RWPE2 (cell line): ENCODE data around the gene KIF18A.

Experiments
- ATAC-seq: fragments of 200-7000 bp; cut with Tn5 transposase; 3 replicates; pipeline ENCODE4 v1.9.1; 2021; ENCODE audit warnings: low read depth
- DNase-seq: peaks from one replicate; pipeline ENCODE4 v3.0.0-alpha.2; 2020; ENCODE audit warnings: low spot score
- H3K27ac ChIP-seq: fragments of 450-650 bp; 2 replicates; pipeline ENCODE4 v1.5.1; 2017; ENCODE audit warnings: mild to moderate bottlenecking; ENCODE audit not compliant: poor library complexity, severe bottlenecking
- H3K27me3 ChIP-seq: fragments of 250-450 bp; sonication (Bioruptor Pico); 2 replicates; pipeline ENCODE4 v1.5.1; 2021; ENCODE audit warnings: mild to moderate bottlenecking, moderate library complexity; ENCODE audit not compliant: insufficient read depth, poor library complexity, severe bottlenecking
- H3K36me3 ChIP-seq: fragments of 250-450 bp; sonication (Bioruptor Pico); 2 replicates; pipeline ENCODE4 v1.5.1; 2020; ENCODE audit warnings: low read depth, mild to moderate bottlenecking, moderate library complexity
- H3K4me1 ChIP-seq: fragments of 250-450 bp; sonication (Bioruptor Pico); 2 replicates; pipeline ENCODE4 v1.5.1; 2021; ENCODE audit warnings: mild to moderate bottlenecking, moderate library complexity; ENCODE audit not compliant: insufficient read depth, poor library complexity, severe bottlenecking
- H3K4me3 ChIP-seq: fragments of 250-450 bp; sonication (Bioruptor Pico); 2 replicates; pipeline ENCODE4 v1.5.1; 2021; ENCODE audit warnings: mild to moderate bottlenecking, moderate library complexity; ENCODE audit not compliant: severe bottlenecking
- H3K9me3 ChIP-seq: fragments of 250-450 bp; sonication (Bioruptor Pico); 2 replicates; pipeline ENCODE4 v1.5.1; 2021; ENCODE audit warnings: mild to moderate bottlenecking, moderate library complexity; ENCODE audit not compliant: severe bottlenecking
- TF ChIP-seq, protein P1 (sequence below): fragments of 450-650 bp; IDR thresholded peaks from one replicate; pipeline ENCODE4 v1.5.1; 2017; ENCODE audit warnings: mild to moderate bottlenecking, moderate library complexity; ENCODE audit not compliant: poor library complexity, severe bottlenecking

KIF18A gene

DNA sequence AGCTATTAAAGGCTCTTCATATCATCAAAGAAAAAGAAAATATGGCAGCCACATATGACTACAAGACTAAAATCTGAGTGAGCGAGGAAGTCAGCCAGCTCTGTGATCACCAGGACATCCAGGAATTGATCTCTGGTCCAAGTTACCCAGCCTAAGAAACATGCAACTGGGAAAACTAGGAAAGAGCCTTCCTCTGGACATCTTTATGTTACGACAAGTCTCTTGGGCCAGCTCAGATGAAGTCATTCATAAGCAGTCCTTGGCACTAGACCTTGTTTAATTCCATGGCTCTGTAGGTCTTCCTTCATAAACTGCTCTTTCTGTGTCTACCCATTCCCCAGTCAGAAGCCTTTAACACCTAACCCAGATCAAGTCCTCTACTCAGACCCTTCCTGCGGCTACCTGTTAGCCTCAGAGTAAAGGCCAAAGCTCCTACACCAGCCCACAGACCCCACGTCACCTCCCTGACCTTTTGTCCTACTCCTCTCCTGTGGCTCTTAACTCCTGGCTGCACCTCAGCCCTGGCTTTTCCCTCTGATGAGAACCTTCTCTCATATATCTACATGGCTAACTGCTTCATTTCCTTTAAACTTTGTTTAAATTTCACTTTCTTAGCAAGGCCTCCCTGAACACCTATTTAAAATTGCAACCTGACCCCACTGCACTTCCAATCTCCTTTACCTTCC lies 134.0 kb downstream of the KIF18A start:
- ATAC-seq = no peak
- Histone ChIP-seq H3K4me3 (no peak overlapping the region), H3K27me3 (no peaks in the 10 kb centered on the region), H3K4me1 (no peaks in the 10 kb centered on the region), H3K27ac (no peak overlapping the region), H3K9me3 (no peaks in the 10 kb centered on the region), H3K36me3 (no peaks in the 10 kb centered on the region)
- TF ChIP-seq, protein P1, sequence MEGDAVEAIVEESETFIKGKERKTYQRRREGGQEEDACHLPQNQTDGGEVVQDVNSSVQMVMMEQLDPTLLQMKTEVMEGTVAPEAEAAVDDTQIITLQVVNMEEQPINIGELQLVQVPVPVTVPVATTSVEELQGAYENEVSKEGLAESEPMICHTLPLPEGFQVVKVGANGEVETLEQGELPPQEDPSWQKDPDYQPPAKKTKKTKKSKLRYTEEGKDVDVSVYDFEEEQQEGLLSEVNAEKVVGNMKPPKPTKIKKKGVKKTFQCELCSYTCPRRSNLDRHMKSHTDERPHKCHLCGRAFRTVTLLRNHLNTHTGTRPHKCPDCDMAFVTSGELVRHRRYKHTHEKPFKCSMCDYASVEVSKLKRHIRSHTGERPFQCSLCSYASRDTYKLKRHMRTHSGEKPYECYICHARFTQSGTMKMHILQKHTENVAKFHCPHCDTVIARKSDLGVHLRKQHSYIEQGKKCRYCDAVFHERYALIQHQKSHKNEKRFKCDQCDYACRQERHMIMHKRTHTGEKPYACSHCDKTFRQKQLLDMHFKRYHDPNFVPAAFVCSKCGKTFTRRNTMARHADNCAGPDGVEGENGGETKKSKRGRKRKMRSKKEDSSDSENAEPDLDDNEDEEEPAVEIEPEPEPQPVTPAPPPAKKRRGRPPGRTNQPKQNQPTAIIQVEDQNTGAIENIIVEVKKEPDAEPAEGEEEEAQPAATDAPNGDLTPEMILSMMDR = no peak
- no peak for DNase-seq

GRCh38 chr11:27972522-27973170 lies 135.3 kb downstream of the KIF18A start:
- no peaks in the 10 kb centered on the region for H3K36me3 ChIP-seq
- TF ChIP-seq, protein P1 = no peak
- no peaks in the 10 kb centered on the region for H3K4me1 ChIP-seq
- H3K9me3 ChIP-seq = no peaks in the 10 kb centered on the region
- H3K27me3 ChIP-seq = no peaks in the 10 kb centered on the region
- DNase-seq = no peak
- no peak overlapping the region for H3K4me3 ChIP-seq
- no peak overlapping the region for H3K27ac ChIP-seq
- peak; percentile 23; the same call in 1 of the 3 replicates for ATAC-seq

DNA sequence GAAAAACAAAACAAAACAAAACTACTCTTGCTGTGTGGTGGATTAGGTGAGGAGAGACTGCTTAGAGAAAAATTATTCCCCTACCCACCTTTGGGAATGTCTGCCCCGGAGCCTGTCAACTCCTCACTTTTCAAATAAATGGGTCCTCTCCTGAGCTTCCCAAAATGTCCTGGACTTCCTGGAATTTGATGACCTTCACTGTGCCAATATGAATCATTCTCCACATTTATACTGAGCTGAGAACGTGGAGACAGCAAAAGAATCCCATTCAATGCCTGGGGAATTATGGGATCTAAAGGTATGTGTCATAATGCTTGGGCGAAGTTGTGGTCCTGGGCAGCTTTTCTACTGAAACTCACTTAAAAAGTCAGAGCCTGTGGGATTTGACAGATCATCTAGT lies 136.8 kb downstream of the KIF18A start:
- Histone ChIP-seq H3K4me1 (no peaks in the 10 kb centered on the region), H3K36me3 (no peaks in the 10 kb centered on the region; the same call in 1 of the 2 replicates), H3K9me3 (no peaks in the 10 kb centered on the region), H3K4me3 (no peak overlapping the region), H3K27me3 (no peaks in the 10 kb centered on the region), H3K27ac (no peak overlapping the region)
- ATAC-seq (no peak), DNase-seq (no peak)
- TF ChIP-seq, protein P1 = no peak
